RWPE2 (cell line): Measurements from ENCODE around the gene PRDM12.

Source experiments
- ATAC-seq: fragments of 200-7000 bp; cut with Tn5 transposase; 3 replicates; pipeline ENCODE4 v1.9.1; 2021; ENCODE audit warnings: low read depth
- DNase-seq: peaks from one replicate; pipeline ENCODE4 v3.0.0-alpha.2; 2020; ENCODE audit warnings: low spot score
- H3K27ac ChIP-seq: fragments of 450-650 bp; 2 replicates; pipeline ENCODE4 v1.5.1; 2017; ENCODE audit warnings: mild to moderate bottlenecking; ENCODE audit not compliant: poor library complexity, severe bottlenecking
- H3K27me3 ChIP-seq: fragments of 250-450 bp; sonication (Bioruptor Pico); 2 replicates; pipeline ENCODE4 v1.5.1; 2021; ENCODE audit warnings: mild to moderate bottlenecking, moderate library complexity; ENCODE audit not compliant: insufficient read depth, poor library complexity, severe bottlenecking
- H3K36me3 ChIP-seq: fragments of 250-450 bp; sonication (Bioruptor Pico); 2 replicates; pipeline ENCODE4 v1.5.1; 2020; ENCODE audit warnings: low read depth, mild to moderate bottlenecking, moderate library complexity
- H3K4me1 ChIP-seq: fragments of 250-450 bp; sonication (Bioruptor Pico); 2 replicates; pipeline ENCODE4 v1.5.1; 2021; ENCODE audit warnings: mild to moderate bottlenecking, moderate library complexity; ENCODE audit not compliant: insufficient read depth, poor library complexity, severe bottlenecking
- H3K4me3 ChIP-seq: fragments of 250-450 bp; sonication (Bioruptor Pico); 2 replicates; pipeline ENCODE4 v1.5.1; 2021; ENCODE audit warnings: mild to moderate bottlenecking, moderate library complexity; ENCODE audit not compliant: severe bottlenecking
- H3K9me3 ChIP-seq: fragments of 250-450 bp; sonication (Bioruptor Pico); 2 replicates; pipeline ENCODE4 v1.5.1; 2021; ENCODE audit warnings: mild to moderate bottlenecking, moderate library complexity; ENCODE audit not compliant: severe bottlenecking
- TF ChIP-seq, protein P1 (sequence below): fragments of 450-650 bp; IDR thresholded peaks from one replicate; pipeline ENCODE4 v1.5.1; 2017; ENCODE audit warnings: mild to moderate bottlenecking, moderate library complexity; ENCODE audit not compliant: poor library complexity, severe bottlenecking

Gene PRDM12

DNA sequence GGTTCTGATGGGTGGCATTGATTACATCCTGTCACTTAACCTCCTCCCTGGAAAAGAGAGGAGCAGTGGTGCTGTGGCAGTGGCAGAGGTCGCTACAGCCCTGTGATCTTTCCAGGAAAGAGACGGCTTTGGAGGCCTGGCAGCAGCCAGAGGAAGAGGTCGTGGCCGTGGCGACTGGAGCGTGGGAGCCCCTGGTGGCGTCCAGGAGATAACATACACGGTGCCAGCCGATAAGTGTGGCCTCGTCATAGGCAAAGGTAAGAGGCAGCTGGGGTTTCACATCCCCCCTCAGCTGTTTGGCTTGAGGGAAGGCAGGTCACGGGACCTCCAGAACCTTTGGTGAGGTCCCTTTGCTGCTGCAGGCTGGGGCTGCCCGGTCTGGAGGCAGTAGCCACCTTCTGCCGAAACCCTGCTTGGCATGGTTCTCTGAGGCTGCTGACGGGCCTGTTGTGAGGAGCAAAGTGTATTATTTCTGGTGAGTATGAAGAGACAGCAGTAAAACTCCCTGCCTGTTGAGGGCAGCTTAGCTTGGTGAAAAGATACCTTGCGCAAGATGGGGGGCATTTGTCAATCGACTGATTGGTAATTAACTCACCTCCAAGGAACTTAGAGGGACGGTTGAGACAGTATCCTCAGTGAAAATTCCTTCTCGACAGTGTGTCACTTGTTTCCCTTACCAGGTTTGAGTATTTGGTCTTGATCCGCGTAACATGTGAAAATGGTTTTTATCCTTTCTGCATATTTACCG lies 38.0 kb upstream of the PRDM12 start:
- Histone ChIP-seq H3K4me3 (no peak overlapping the region), H3K27ac (no peak overlapping the region), H3K4me1 (no peaks in the 10 kb centered on the region), H3K9me3 (no peaks in the 10 kb centered on the region), H3K36me3 (peaks cover 88% of the 10 kb centered on the region), H3K27me3 (no peaks in the 10 kb centered on the region)
- TF ChIP-seq, protein P1, sequence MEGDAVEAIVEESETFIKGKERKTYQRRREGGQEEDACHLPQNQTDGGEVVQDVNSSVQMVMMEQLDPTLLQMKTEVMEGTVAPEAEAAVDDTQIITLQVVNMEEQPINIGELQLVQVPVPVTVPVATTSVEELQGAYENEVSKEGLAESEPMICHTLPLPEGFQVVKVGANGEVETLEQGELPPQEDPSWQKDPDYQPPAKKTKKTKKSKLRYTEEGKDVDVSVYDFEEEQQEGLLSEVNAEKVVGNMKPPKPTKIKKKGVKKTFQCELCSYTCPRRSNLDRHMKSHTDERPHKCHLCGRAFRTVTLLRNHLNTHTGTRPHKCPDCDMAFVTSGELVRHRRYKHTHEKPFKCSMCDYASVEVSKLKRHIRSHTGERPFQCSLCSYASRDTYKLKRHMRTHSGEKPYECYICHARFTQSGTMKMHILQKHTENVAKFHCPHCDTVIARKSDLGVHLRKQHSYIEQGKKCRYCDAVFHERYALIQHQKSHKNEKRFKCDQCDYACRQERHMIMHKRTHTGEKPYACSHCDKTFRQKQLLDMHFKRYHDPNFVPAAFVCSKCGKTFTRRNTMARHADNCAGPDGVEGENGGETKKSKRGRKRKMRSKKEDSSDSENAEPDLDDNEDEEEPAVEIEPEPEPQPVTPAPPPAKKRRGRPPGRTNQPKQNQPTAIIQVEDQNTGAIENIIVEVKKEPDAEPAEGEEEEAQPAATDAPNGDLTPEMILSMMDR = no peak
- ATAC-seq = no peak
- DNase-seq = no peak

DNA sequence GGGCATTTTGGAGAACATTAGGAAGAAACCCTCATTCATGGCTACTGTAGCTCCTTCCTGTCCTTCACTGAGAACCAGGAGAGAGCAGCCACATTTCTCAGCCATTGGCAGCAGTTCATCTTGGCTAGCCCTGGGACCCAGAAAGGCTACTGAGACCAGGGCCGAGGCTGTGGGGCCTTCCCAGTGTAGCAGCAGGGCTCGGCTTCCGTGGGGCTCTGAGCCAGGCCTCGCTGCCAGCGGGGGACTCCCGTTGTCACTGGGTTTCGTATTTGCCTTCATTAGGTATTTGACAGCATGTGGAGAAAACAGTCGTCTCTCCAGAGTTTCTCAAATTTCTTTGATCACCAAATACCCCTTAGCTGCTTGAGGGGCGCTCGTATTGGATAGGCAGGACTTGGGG lies 37.3 kb upstream of the PRDM12 start:
- no peak overlapping the region for H3K27ac ChIP-seq
- H3K4me3 ChIP-seq = no peak overlapping the region
- H3K9me3 ChIP-seq = no peaks in the 10 kb centered on the region
- H3K4me1 ChIP-seq = no peaks in the 10 kb centered on the region
- H3K36me3 ChIP-seq = peaks cover 88% of the 10 kb centered on the region
- no peak for ATAC-seq
- no peak for DNase-seq
- TF ChIP-seq, protein P1 = no peak
- no peaks in the 10 kb centered on the region for H3K27me3 ChIP-seq

DNA sequence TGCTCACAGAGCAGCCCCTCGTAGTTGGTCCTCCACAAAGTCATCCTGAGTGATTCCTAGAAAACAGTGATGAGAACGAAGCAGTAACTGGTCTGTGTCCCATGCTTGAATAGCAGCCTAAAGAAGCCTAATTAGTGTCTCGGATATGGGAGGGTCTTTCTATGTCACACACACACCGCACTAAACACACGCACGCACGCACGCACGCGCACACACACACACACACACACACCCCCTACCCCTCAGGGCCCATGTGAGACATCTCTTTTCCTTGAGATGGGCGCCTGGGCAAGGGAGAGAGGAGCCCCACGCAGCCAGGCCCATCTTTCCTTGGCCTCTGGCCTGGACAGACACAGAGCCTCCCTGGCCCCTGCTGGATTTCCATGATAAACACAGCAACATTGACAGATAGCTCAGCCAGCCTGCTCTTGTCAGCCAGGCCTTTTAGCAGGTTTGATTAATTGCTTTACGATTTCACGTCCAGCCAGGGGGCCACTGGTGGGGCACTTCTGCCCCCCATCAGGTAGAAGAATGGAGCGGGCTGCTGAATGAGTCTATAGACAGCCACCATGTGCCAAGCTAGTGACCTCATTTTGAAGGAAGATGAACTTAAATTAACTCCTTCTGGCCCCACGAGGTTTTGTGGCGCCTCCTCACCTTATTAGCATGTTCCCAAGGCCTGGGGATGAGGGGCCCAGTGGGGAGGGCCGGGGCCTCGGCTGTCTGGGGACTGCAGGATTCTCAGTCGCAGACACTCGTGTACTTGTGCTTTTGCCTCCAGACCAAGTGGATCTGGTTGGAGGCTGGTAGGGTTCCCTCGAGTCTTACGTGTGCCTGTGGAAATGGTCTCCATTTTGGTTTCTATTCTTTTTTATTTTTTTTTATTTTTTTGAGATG lies 36.2 kb upstream of the PRDM12 start:
- Histone ChIP-seq H3K36me3 (peaks cover 89% of the 10 kb centered on the region), H3K27me3 (no peaks in the 10 kb centered on the region), H3K9me3 (no peaks in the 10 kb centered on the region), H3K27ac (no peak overlapping the region), H3K4me1 (no peaks in the 10 kb centered on the region), H3K4me3 (no peak overlapping the region)
- ATAC-seq = no peak
- no peak for DNase-seq
- TF ChIP-seq, protein P1 = no peak

DNA sequence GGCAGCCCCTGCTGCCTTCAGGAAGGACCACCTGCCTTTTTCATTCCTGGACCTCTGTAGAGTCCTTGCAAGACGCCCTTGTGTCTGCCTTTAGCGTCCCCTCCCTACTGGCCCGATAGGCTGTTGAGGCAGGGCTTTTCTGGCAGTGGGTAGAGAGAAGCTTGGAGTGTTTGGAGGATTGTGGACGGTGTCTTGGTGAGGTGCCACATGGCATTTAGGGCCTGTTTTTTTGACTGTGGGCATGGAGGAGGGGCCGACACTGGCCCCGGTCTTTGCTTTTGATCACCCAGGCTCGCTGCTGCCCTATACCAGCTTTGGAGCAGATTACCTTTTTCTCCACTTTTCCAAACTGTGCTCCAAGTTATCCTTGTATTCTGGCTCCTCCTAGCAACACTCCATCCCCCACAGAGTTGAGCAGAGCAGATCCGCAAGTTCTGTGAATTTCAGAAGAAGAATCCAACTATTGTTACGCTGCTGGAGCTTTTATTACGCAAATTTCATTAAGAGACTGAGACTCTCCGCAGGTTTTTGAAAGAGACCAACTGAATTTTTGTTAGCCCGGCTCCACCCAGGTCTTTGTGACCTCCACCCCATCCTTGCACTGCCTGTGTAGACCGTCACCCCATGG lies 34.8 kb upstream of the PRDM12 start:
- no peaks in the 10 kb centered on the region for H3K27me3 ChIP-seq
- ATAC-seq (no peak), DNase-seq (no peak)
- TF ChIP-seq, protein P1 = no peak
- H3K36me3 ChIP-seq = peaks cover 85% of the 10 kb centered on the region
- H3K4me3 ChIP-seq = no peak overlapping the region
- no peaks in the 10 kb centered on the region for H3K4me1 ChIP-seq
- no peak overlapping the region for H3K27ac ChIP-seq
- no peaks in the 10 kb centered on the region for H3K9me3 ChIP-seq
